Fibroblast of skin of scalp (primary cell): ENCODE results near the gene LCORL.

Source experiments
- DNase-seq: peaks from one replicate; pipeline ENCODE4 v3.0.0-alpha.2; 2013

LCORL gene

GRCh38 chr4:17846266-17846665 lies 175.3 kb downstream of the LCORL start:
- DNase-seq = peak; percentile 64

GRCh38 chr4:17823871-17824669 lies 197.5 kb downstream of the LCORL start:
- no peak for DNase-seq

DNA sequence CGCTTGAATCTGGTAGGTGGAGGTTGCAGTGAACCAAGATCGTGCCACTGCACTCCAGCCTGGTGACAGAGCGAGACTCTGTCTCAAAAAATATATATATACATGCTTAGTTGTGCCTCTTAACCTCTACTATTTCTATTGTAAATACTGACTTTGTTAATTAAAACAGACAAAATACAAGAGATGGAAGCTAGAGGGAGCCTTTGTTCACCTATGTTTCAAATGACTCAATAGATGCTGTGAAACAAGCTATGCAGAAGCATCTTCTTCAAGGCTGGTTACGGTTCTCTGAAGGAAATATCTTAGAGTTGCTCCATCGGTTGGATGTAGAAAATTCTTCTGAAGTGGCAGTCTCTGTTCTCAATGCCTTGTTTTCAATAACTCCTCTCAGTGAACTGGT lies 204.5 kb downstream of the LCORL start:
- DNase-seq = peak; percentile 76

DNA sequence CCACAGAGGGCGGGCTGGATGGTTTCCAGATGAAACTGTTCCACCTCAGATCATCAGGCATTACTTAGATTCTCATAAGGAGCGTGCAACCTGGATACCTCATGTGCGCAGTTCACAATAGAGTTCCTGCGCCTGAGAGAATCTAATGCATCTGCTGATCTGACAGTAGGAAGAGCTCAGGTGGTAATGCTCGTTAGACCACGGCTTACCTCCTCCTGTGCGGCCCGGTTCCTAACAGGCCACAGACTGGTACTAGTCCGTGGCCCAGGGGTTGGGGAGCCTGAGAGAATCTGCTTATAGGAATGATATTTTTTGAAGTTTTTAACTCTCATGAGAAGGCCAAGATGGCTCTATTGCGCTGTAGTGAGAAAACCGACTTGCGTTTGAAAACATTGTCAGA lies 205.4 kb downstream of the LCORL start:
- no peak for DNase-seq

- DNase-seq = peak; percentile 43
These were observed 207.4 kb downstream of the LCORL start for GRCh38 chr4:17814140-17814539.

- no peak for DNase-seq
These were observed 208.8 kb downstream of the LCORL start for GRCh38 chr4:17812801-17813200.

DNA sequence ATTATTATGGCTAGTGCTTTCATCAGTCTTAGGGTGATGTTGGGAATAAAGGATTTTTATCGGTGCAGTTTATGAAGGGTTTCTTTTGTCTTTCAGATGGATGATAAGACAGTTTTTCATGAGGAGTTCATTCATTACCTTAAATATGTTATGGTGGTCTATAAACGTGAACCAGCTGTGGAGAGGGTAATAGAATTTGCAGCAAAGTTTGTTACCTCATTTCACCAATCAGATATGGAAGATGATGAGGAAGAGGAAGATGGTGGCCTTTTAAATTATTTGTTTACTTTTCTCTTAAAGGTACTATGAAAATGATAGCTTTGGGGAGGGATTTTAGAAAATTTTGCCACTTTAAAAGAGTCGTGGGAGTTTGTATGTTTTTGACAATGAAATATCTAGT lies 209.4 kb downstream of the LCORL start:
- no peak for DNase-seq

DNA sequence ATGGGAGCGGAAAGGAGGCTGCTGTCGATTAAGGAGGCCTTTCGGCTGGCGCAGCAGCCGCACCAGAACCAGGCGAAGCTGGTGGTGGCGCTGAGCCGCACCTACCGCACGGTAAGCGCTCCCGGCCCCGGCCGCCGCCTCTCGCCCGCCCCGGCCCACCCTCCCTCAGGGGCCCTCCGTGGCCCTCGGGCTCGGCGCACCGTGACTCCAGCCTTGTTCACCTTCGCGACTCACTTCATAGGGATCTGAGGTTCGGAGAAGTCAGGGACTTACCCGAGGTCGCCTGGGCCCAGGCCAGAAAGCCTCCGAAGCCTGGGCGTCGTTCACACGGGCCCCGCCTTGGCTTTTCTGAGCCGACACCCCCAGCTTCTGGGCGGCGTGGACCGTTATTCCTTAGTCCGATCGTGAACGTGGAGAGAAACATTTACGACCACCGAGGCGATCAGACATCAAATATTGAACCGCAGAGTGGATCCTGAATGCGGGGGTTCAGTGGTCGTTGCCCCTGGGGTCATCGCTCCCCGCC lies 210.4 kb downstream of the LCORL start:
- DNase-seq = no peak

- peak; percentile 100 for DNase-seq
These were observed 211.1 kb downstream of the LCORL start, which contains the start of the genes DCAF16 and NCAPG for GRCh38 chr4:17810260-17811077. TSS of gene DCAF16 (minus strand) at chr4:17810757. CDS start at chr4:17804141, 6,616 bp downstream. TSS of gene NCAPG (plus strand) at chr4:17810979. CDS start at chr4:17811078, 99 bp downstream.

DNA sequence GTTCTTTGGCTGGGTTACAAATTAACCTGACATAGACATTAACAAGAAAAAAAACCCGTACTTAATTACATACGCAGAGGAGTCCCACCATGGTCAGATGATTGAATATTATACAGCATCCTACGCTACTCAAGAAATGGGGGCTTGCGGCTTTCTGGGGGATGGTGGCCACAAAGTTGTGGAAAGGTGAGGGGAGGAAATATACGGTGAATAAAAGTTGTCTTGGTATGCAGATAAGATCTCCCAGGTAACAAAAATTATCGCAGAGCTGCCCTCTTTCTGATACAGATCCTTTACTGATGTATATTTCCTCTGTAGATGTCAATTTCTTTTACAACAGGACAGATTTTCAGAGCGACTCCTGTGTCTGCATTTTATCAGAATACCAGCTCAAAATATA lies 211.9 kb downstream of the LCORL start:
- no peak for DNase-seq

- peak; percentile 45 for DNase-seq
These were observed 214.1 kb downstream of the LCORL start for GRCh38 chr4:17807446-17807845.

GRCh38 chr4:17805580-17806155 lies 215.9 kb downstream of the LCORL start:
- no peak for DNase-seq

GRCh38 chr4:17797808-17798207 lies 223.7 kb downstream of the LCORL start:
- no peak for DNase-seq

- DNase-seq = no peak
These were observed 226.8 kb downstream of the LCORL start for GRCh38 chr4:17794730-17795129.
